Measurements from ENCODE around the gene MESP1. TPM values are rescaled to one million over a fixed set of nuclear protein-coding genes. Genes with fewer than 3 reads are reported as not detected.

The MESP1 gene
- total and polyA plus RNA-seq, 2 donors: 0.38 to 0.50 TPM

GRCh38 chr15:89725064-89725463 is 26.0 kb downstream of the MESP1 start:
- peaks cover 0 to 4% of the 10 kb centered on the region in 2 donors for H3K27me3 ChIP-seq (ENCODE audit: control insufficient read depth in 2 of 2, insufficient read depth in 1 of 2, low read length in 1 of 2)
- no peak overlapping the region for H3K27ac ChIP-seq (ENCODE audit: low read depth in 1 of 2, low read length in 1 of 2)
- no peak overlapping the region for H3K4me3 ChIP-seq (ENCODE audit: low read length in 2 of 2)
- DNase-seq (ENCODE audit: low read depth in 6 of 9, low spot score in 9 of 9): no peak
- WGBS: 96% methylated on average over 1 of the region's 1 CpG
- no peaks in the 10 kb centered on the region for H3K4me1 ChIP-seq (ENCODE audit: control insufficient read depth in 2 of 2, insufficient read depth in 2 of 2, low read length in 2 of 2)
- no peaks in the 10 kb centered on the region for H3K9me3 ChIP-seq (ENCODE audit: control insufficient read depth in 2 of 2, insufficient read depth in 1 of 2, low read length in 1 of 2)
- no peaks in the 10 kb centered on the region for H3K36me3 ChIP-seq (ENCODE audit: control insufficient read depth in 2 of 2, insufficient read depth in 2 of 2, low read length in 1 of 2)

GRCh38 chr15:89724621-89725020 is 26.4 kb downstream of the MESP1 start:
- H3K9me3 ChIP-seq (ENCODE audit: control insufficient read depth in 2 of 2, insufficient read depth in 1 of 2, low read length in 1 of 2): no peaks in the 10 kb centered on the region
- no peaks in the 10 kb centered on the region for H3K36me3 ChIP-seq (ENCODE audit: control insufficient read depth in 2 of 2, insufficient read depth in 2 of 2, low read length in 1 of 2)
- WGBS: 91% methylated on average over 1 of the region's 1 CpG
- peaks cover 0 to 4% of the 10 kb centered on the region in 2 donors for H3K27me3 ChIP-seq (ENCODE audit: control insufficient read depth in 2 of 2, insufficient read depth in 1 of 2, low read length in 1 of 2)
- no peak overlapping the region for H3K27ac ChIP-seq (ENCODE audit: low read depth in 1 of 2, low read length in 1 of 2)
- H3K4me1 ChIP-seq (ENCODE audit: control insufficient read depth in 2 of 2, insufficient read depth in 2 of 2, low read length in 2 of 2): no peaks in the 10 kb centered on the region
- DNase-seq (ENCODE audit: low read depth in 6 of 9, low spot score in 9 of 9): no peak
- H3K4me3 ChIP-seq (ENCODE audit: low read length in 2 of 2): no peak overlapping the region

- no peaks in the 10 kb centered on the region for H3K4me1 ChIP-seq (ENCODE audit: control insufficient read depth in 2 of 2, insufficient read depth in 2 of 2, low read length in 2 of 2)
- peaks cover 0 to 4% of the 10 kb centered on the region in 2 donors for H3K27me3 ChIP-seq (ENCODE audit: control insufficient read depth in 2 of 2, insufficient read depth in 1 of 2, low read length in 1 of 2)
- no peaks in the 10 kb centered on the region for H3K36me3 ChIP-seq (ENCODE audit: control insufficient read depth in 2 of 2, insufficient read depth in 2 of 2, low read length in 1 of 2)
- no peak for DNase-seq (ENCODE audit: low read depth in 6 of 9, low spot score in 9 of 9)
- H3K27ac ChIP-seq (ENCODE audit: low read depth in 1 of 2, low read length in 1 of 2): no peak overlapping the region
- no peaks in the 10 kb centered on the region for H3K9me3 ChIP-seq (ENCODE audit: control insufficient read depth in 2 of 2, insufficient read depth in 1 of 2, low read length in 1 of 2)
- H3K4me3 ChIP-seq (ENCODE audit: low read length in 2 of 2): no peak overlapping the region
- 67% methylated on average over 3 of the region's 3 CpGs for WGBS
Measured at GRCh38 chr15:89723031-89723430, 28.0 kb downstream of the MESP1 start.

- Histone ChIP-seq H3K4me3 (ENCODE audit: low read length in 2 of 2) (no peak overlapping the region), H3K4me1 (ENCODE audit: control insufficient read depth in 2 of 2, insufficient read depth in 2 of 2, low read length in 2 of 2) (no peaks in the 10 kb centered on the region), H3K27me3 (ENCODE audit: control insufficient read depth in 2 of 2, insufficient read depth in 1 of 2, low read length in 1 of 2) (no peaks in the 10 kb centered on the region), H3K36me3 (ENCODE audit: control insufficient read depth in 2 of 2, insufficient read depth in 2 of 2, low read length in 1 of 2) (no peaks in the 10 kb centered on the region), H3K9me3 (ENCODE audit: control insufficient read depth in 2 of 2, insufficient read depth in 1 of 2, low read length in 1 of 2) (no peaks in the 10 kb centered on the region), H3K27ac (ENCODE audit: low read depth in 1 of 2, low read length in 1 of 2) (no peak overlapping the region)
- no peak for DNase-seq (ENCODE audit: low read depth in 6 of 9, low spot score in 9 of 9)
- 96% methylated on average over 2 of the region's 2 CpGs for WGBS
Measured at GRCh38 chr15:89714775-89715174, 36.3 kb downstream of the MESP1 start.

- Histone ChIP-seq H3K36me3 (ENCODE audit: control insufficient read depth in 2 of 2, insufficient read depth in 2 of 2, low read length in 1 of 2) (no peaks in the 10 kb centered on the region), H3K4me3 (ENCODE audit: low read length in 2 of 2) (no peak overlapping the region), H3K27ac (ENCODE audit: low read depth in 1 of 2, low read length in 1 of 2) (no peak overlapping the region), H3K9me3 (ENCODE audit: control insufficient read depth in 2 of 2, insufficient read depth in 1 of 2, low read length in 1 of 2) (no peaks in the 10 kb centered on the region), H3K4me1 (ENCODE audit: control insufficient read depth in 2 of 2, insufficient read depth in 2 of 2, low read length in 2 of 2) (no peaks in the 10 kb centered on the region), H3K27me3 (ENCODE audit: control insufficient read depth in 2 of 2, insufficient read depth in 1 of 2, low read length in 1 of 2) (peaks cover 0 to 2% of the 10 kb centered on the region in 2 donors)
- no peak for DNase-seq (ENCODE audit: low read depth in 6 of 9, low spot score in 9 of 9)
- 94% methylated on average over 1 of the region's 1 CpG for WGBS
Measured at GRCh38 chr15:89707577-89707976, 43.5 kb downstream of the MESP1 start.

- no peaks in the 10 kb centered on the region for H3K36me3 ChIP-seq (ENCODE audit: control insufficient read depth in 2 of 2, insufficient read depth in 2 of 2, low read length in 1 of 2)
- no peaks in the 10 kb centered on the region for H3K9me3 ChIP-seq (ENCODE audit: control insufficient read depth in 2 of 2, insufficient read depth in 1 of 2, low read length in 1 of 2)
- no peak for DNase-seq (ENCODE audit: low read depth in 6 of 9, low spot score in 9 of 9)
- no peak overlapping the region for H3K27ac ChIP-seq (ENCODE audit: low read depth in 1 of 2, low read length in 1 of 2)
- H3K4me3 ChIP-seq (ENCODE audit: low read length in 2 of 2): no peak overlapping the region
- peaks cover 0 to 4% of the 10 kb centered on the region in 2 donors for H3K27me3 ChIP-seq (ENCODE audit: control insufficient read depth in 2 of 2, insufficient read depth in 1 of 2, low read length in 1 of 2)
- H3K4me1 ChIP-seq (ENCODE audit: control insufficient read depth in 2 of 2, insufficient read depth in 2 of 2, low read length in 2 of 2): no peaks in the 10 kb centered on the region
Measured at GRCh38 chr15:89704411-89704810, 46.6 kb downstream of the MESP1 start.

Other genes with a start within 250 kb of the MESP1 start
- 3.5 TPM for gene TICRR, start 175.8 kb downstream of the MESP1 start, total RNA-seq
- 0.32 TPM for gene TICRR, start 175.8 kb downstream of the MESP1 start, polyA plus RNA-seq
- 2.7 TPM for gene KIF7, start 95.8 kb downstream of the MESP1 start, total RNA-seq
- gene KIF7, start 95.8 kb downstream of the MESP1 start, polyA plus RNA-seq: 2.9 TPM
- 0.05 TPM for gene PLIN1, start 71.9 kb downstream of the MESP1 start, total RNA-seq
- 1.0 TPM for gene PLIN1, start 71.9 kb downstream of the MESP1 start, polyA plus RNA-seq
- 2.5 TPM for gene PEX11A, start 60.5 kb downstream of the MESP1 start, total RNA-seq
- gene PEX11A, start 60.5 kb downstream of the MESP1 start, polyA plus RNA-seq: 3.8 TPM
- gene WDR93, start 60.4 kb downstream of the MESP1 start, total RNA-seq: 0.09 TPM
- 0.32 TPM for gene WDR93, start 60.4 kb downstream of the MESP1 start, polyA plus RNA-seq
- gene MESP2, start 25.1 kb upstream of the MESP1 start, total RNA-seq: 0.19 TPM
- gene MESP2, start 25.1 kb upstream of the MESP1 start, polyA plus RNA-seq: 0.16 TPM
- 6.9 TPM for gene ANPEP, start 63.6 kb upstream of the MESP1 start, total RNA-seq
- 12.5 TPM for gene ANPEP, start 63.6 kb upstream of the MESP1 start, polyA plus RNA-seq
- 30.3 TPM for gene AP3S2, start 142.7 kb upstream of the MESP1 start, total RNA-seq
- gene AP3S2, start 142.7 kb upstream of the MESP1 start, polyA plus RNA-seq: 12.2 TPM
- gene ARPIN, start 161.7 kb upstream of the MESP1 start, total RNA-seq: 2.7 TPM
- gene ARPIN, start 161.7 kb upstream of the MESP1 start, polyA plus RNA-seq: 7.8 TPM